Naive thymus-derived CD4-positive, alpha-beta T cell (primary cell): ENCODE measurements around the gene ENOPH1. TPM values are rescaled to one million over a fixed set of nuclear protein-coding genes. Genes with fewer than 3 reads are reported as not detected.

ENCODE experiments used
- ATAC-seq: fragments of 150-1000 bp; cut with Tn5 transposase; 2 replicates; pipeline ENCODE4 v1.10.0; 2021; ENCODE audit warnings: mild to moderate bottlenecking, moderate library complexity
- CTCF ChIA-PET: fragments of 350-600 bp; sonication (Branson Sonifier 250); formaldehyde crosslinking; loops from one replicate; lab custom pipeline; 2021; ENCODE audit warnings: antibody characterized with exemption; lab: Charles Lee
- POLR2A ChIA-PET: fragments of 350-600 bp; sonication (Branson Sonifier 250); formaldehyde crosslinking; loops from one replicate; lab custom pipeline; 2021; ENCODE audit warnings: antibody characterized with exemption, inconsistent platforms; lab: Charles Lee
- DNase-seq, 9 donors: peaks; one replicate each; pipeline versions ENCODE4 v3.0.0 to v3.0.0-alpha.2; 2020 to 2022; ENCODE audit warnings: mixed read lengths in 1 of 9
- H3K27ac ChIP-seq: one replicate; pipeline ENCODE4 v1.7.0; 2013; ENCODE audit warnings: mild to moderate bottlenecking, low read depth, low read length, moderate library complexity
- H3K27me3 ChIP-seq, 2 donors: one replicate each; pipeline ENCODE4 v1.7.0; 2013; ENCODE audit warnings: low read length in 2 of 2, mild to moderate bottlenecking in 2 of 2, moderate library complexity in 2 of 2; ENCODE audit not compliant: control insufficient read depth in 2 of 2, insufficient read depth in 2 of 2
- H3K36me3 ChIP-seq, 3 experiments: 1 replicate in 2 of 3; 2 replicates in 1 of 3; pipeline ENCODE4 v1.7.0; 2013; ENCODE audit warnings: low read length in 3 of 3, mild to moderate bottlenecking in 3 of 3, moderate library complexity in 1 of 3; ENCODE audit not compliant: insufficient read depth in 3 of 3, control insufficient read depth in 2 of 3
- H3K4me1 ChIP-seq, 2 donors: one replicate each; pipeline ENCODE4 v1.7.0; 2013; ENCODE audit warnings: low read length in 2 of 2, mild to moderate bottlenecking in 2 of 2, moderate library complexity in 1 of 2; ENCODE audit not compliant: control insufficient read depth in 2 of 2, insufficient read depth in 2 of 2
- H3K4me3 ChIP-seq: 2 replicates; pipeline ENCODE4 v1.7.0; 2013; ENCODE audit warnings: mild to moderate bottlenecking, low read length
- H3K9me3 ChIP-seq, 3 experiments: 1 replicate in 2 of 3; 2 replicates in 1 of 3; pipeline ENCODE4 v1.7.0; 2013; ENCODE audit warnings: low read length in 3 of 3; ENCODE audit not compliant: control insufficient read depth in 2 of 3
- H3K27ac Mint-ChIP-seq, 9 donors: one replicate each; pipeline ENCODE4 v1.8.0; 2020 to 2022; ENCODE audit warnings: mixed read lengths in 9 of 9, mild to moderate bottlenecking in 8 of 9, moderate library complexity in 5 of 9, inconsistent platforms in 2 of 9
- H3K27me3 Mint-ChIP-seq, 5 donors: one replicate each; pipeline ENCODE4 v1.8.0; 2021 to 2022; ENCODE audit warnings: mixed read lengths in 5 of 5, mild to moderate bottlenecking in 1 of 5
- H3K36me3 Mint-ChIP-seq, 5 donors: one replicate each; pipeline ENCODE4 v1.8.0; 2020 to 2022; ENCODE audit warnings: mixed read lengths in 5 of 5, mild to moderate bottlenecking in 3 of 5, inconsistent platforms in 1 of 5
- H3K4me1 Mint-ChIP-seq, 7 donors: one replicate each; pipeline ENCODE4 v1.8.0; 2020 to 2022; ENCODE audit warnings: mixed read lengths in 7 of 7, mild to moderate bottlenecking in 3 of 7, inconsistent platforms in 1 of 7
- H3K4me3 Mint-ChIP-seq, 10 donors: one replicate each; pipeline ENCODE4 v1.8.0; 2020 to 2022; ENCODE audit warnings: mild to moderate bottlenecking in 10 of 10, mixed read lengths in 10 of 10, moderate library complexity in 6 of 10, inconsistent platforms in 2 of 10
- H3K9me3 Mint-ChIP-seq, 11 donors: one replicate each; pipeline ENCODE4 v1.8.0; 2020 to 2022; ENCODE audit warnings: mixed read lengths in 11 of 11, mild to moderate bottlenecking in 4 of 11, inconsistent platforms in 1 of 11, moderate library complexity in 1 of 11
- intact Hi-C, 2 donors: fragments of 100-400 bp; cut with micrococcal nuclease; formaldehyde crosslinking; loops; one replicate each; pipeline ENCODE4 v1.15.1; 2023
- polyA plus RNA-seq, 2 donors: library from polyadenylated mRNA; unstranded; fragments of 300-500 nt; fragmentation: Illumina TruSeq; gene quantifications; one replicate each; pipeline ENCODE4 v1.2.3, GENCODE V29; 2021
- total RNA-seq, 6 experiments: library from RNA in 5 of 6; stranded (reverse) in 5 of 6; gene quantifications; 1 replicate in 5 of 6; 2 replicates in 1 of 6; pipeline ENCODE4 v1.2.3 and lab custom pipeline; 2021 to 2026

Gene ENOPH1
- total and polyA plus RNA-seq, 7 experiments from 2014 or later, result 16.3 to 45.6 (median 25.2) TPM

GRCh38 chr4:82491251-82491960 is 61.0 kb downstream of the ENOPH1 start:
- Histone ChIP-seq H3K4me1 (no peaks in the 10 kb centered on the region), H3K9me3 (no peaks in the 10 kb centered on the region), H3K4me3 (no peak overlapping the region), H3K36me3 (no peaks in the 10 kb centered on the region), H3K27me3 (no peaks in the 10 kb centered on the region), H3K27ac (no peak overlapping the region)
- ATAC-seq, result no peak
- ChIA-PET POLR2A (no interaction called here), CTCF (interaction anchor here (0.6 kb wide), 1 partner anchor 9 kb away, joined by 3 read pairs; no protein-coding TSS in a partner anchor)
- intact Hi-C loops, result no loop called here
- no peaks in the 10 kb centered on the region for H3K27me3 Mint-ChIP-seq
- H3K4me1 Mint-ChIP-seq, result no peaks in the 10 kb centered on the region
- no peaks in the 10 kb centered on the region for H3K9me3 Mint-ChIP-seq
- peaks cover 0 to 5% (median 0%) of the 10 kb centered on the region in 5 donors for H3K36me3 Mint-ChIP-seq
- no peak overlapping the region for H3K27ac Mint-ChIP-seq
- H3K4me3 Mint-ChIP-seq, result no peak overlapping the region
- DNase-seq, result no peak

GRCh38 chr4:82493721-82494425 is 63.5 kb downstream of the ENOPH1 start:
- ChIA-PET CTCF (no interaction called here), POLR2A (no interaction called here)
- H3K27me3 Mint-ChIP-seq, result peaks cover 0 to 3% (median 0%) of the 10 kb centered on the region in 5 donors
- Histone ChIP-seq H3K27me3 (no peaks in the 10 kb centered on the region), H3K9me3 (no peaks in the 10 kb centered on the region), H3K36me3 (no peaks in the 10 kb centered on the region), H3K4me1 (no peaks in the 10 kb centered on the region), H3K4me3 (no peak overlapping the region), H3K27ac (no peak overlapping the region)
- no peak overlapping the region for H3K27ac Mint-ChIP-seq
- H3K4me1 Mint-ChIP-seq, result no peaks in the 10 kb centered on the region
- H3K9me3 Mint-ChIP-seq, result no peaks in the 10 kb centered on the region
- no peak for ATAC-seq
- peaks cover 0 to 5% (median 0%) of the 10 kb centered on the region in 5 donors for H3K36me3 Mint-ChIP-seq
- no peak for DNase-seq
- H3K4me3 Mint-ChIP-seq, result no peak overlapping the region
- intact Hi-C loops, result no loop called here

GRCh38 chr4:82495666-82496065 is 65.3 kb downstream of the ENOPH1 start:
- no peaks in the 10 kb centered on the region for H3K4me1 ChIP-seq
- H3K27me3 ChIP-seq, result no peaks in the 10 kb centered on the region
- H3K9me3 Mint-ChIP-seq, result no peaks in the 10 kb centered on the region
- no peaks in the 10 kb centered on the region for H3K36me3 ChIP-seq
- ATAC-seq (no peak), DNase-seq (no peak)
- H3K4me3 ChIP-seq, result no peak overlapping the region
- H3K27ac Mint-ChIP-seq, result no peak overlapping the region
- H3K4me3 Mint-ChIP-seq, result no peak overlapping the region
- ChIA-PET CTCF (no interaction called here), POLR2A (no interaction called here)
- H3K27me3 Mint-ChIP-seq, result peaks cover 0 to 3% (median 0%) of the 10 kb centered on the region in 5 donors
- intact Hi-C loops, result no loop called here
- H3K4me1 Mint-ChIP-seq, result no peaks in the 10 kb centered on the region
- no peak overlapping the region for H3K27ac ChIP-seq
- H3K9me3 ChIP-seq, result no peaks in the 10 kb centered on the region
- no peaks in the 10 kb centered on the region for H3K36me3 Mint-ChIP-seq

- H3K4me3 ChIP-seq, result no peak overlapping the region
- Mint-ChIP-seq H3K9me3 (no peaks in the 10 kb centered on the region), H3K27ac (no peak overlapping the region), H3K36me3 (no peaks in the 10 kb centered on the region), H3K27me3 (peaks cover 0 to 3% (median 0%) of the 10 kb centered on the region in 5 donors), H3K4me3 (no peak overlapping the region), H3K4me1 (no peaks in the 10 kb centered on the region)
- H3K4me1 ChIP-seq, result no peaks in the 10 kb centered on the region
- ATAC-seq (no peak), DNase-seq (no peak)
- no peak overlapping the region for H3K27ac ChIP-seq
- POLR2A ChIA-PET, result no interaction called here
- intact Hi-C loops, result no loop called here
- H3K27me3 ChIP-seq, result no peaks in the 10 kb centered on the region
- no peaks in the 10 kb centered on the region for H3K36me3 ChIP-seq
- CTCF ChIA-PET, result no interaction called here
- H3K9me3 ChIP-seq, result no peaks in the 10 kb centered on the region
Measured at GRCh38 chr4:82496349-82496748, 66.0 kb downstream of the ENOPH1 start.

- no peak for ATAC-seq
- no peaks in the 10 kb centered on the region for H3K4me1 ChIP-seq
- H3K36me3 ChIP-seq, result no peaks in the 10 kb centered on the region
- intact Hi-C loops, result no loop called here
- CTCF ChIA-PET, result interaction anchor here (0.7 kb wide), 1 partner anchor 9 kb away, joined by 3 read pairs; no protein-coding TSS in a partner anchor
- Mint-ChIP-seq H3K36me3 (peaks cover 0 to 3% (median 0%) of the 10 kb centered on the region in 5 donors), H3K27ac (no peak overlapping the region), H3K9me3 (no peaks in the 10 kb centered on the region), H3K27me3 (peaks cover 0 to 3% (median 0%) of the 10 kb centered on the region in 5 donors), H3K4me1 (no peaks in the 10 kb centered on the region), H3K4me3 (no peak overlapping the region)
- no peaks in the 10 kb centered on the region for H3K27me3 ChIP-seq
- no peak for DNase-seq
- no peaks in the 10 kb centered on the region for H3K9me3 ChIP-seq
- H3K27ac ChIP-seq, result no peak overlapping the region
- POLR2A ChIA-PET, result no interaction called here
- H3K4me3 ChIP-seq, result no peak overlapping the region
Measured at GRCh38 chr4:82499738-82500434, 69.5 kb downstream of the ENOPH1 start.

GRCh38 chr4:82500435-82501153 is 70.2 kb downstream of the ENOPH1 start:
- POLR2A ChIA-PET, result no interaction called here
- peaks cover 0 to 3% (median 0%) of the 10 kb centered on the region in 5 donors for H3K36me3 Mint-ChIP-seq
- ATAC-seq (no peak), DNase-seq (no peak)
- Histone ChIP-seq H3K36me3 (no peaks in the 10 kb centered on the region), H3K27me3 (no peaks in the 10 kb centered on the region), H3K9me3 (no peaks in the 10 kb centered on the region), H3K4me1 (no peaks in the 10 kb centered on the region), H3K4me3 (no peak overlapping the region), H3K27ac (no peak overlapping the region)
- H3K27me3 Mint-ChIP-seq, result peaks cover 0 to 3% (median 0%) of the 10 kb centered on the region in 5 donors
- CTCF ChIA-PET, result interaction anchor here (0.7 kb wide), 1 partner anchor 10 kb away, joined by 3 read pairs; no protein-coding TSS in a partner anchor
- H3K9me3 Mint-ChIP-seq, result no peaks in the 10 kb centered on the region
- no peak overlapping the region for H3K4me3 Mint-ChIP-seq
- no peak overlapping the region for H3K27ac Mint-ChIP-seq
- H3K4me1 Mint-ChIP-seq, result no peaks in the 10 kb centered on the region
- intact Hi-C loops, result no loop called here
